ENCODE results near the gene GTF3C4. TPM values are rescaled to one million over a fixed set of nuclear protein-coding genes. Genes with fewer than 3 reads are reported as not detected.
A peak's percentile ranks its signal among the peaks of the same experiment; 100 is the strongest.

GTF3C4 gene
- polyA plus RNA-seq, 3 donors: 0.99 to 2.7 (median 2.1) TPM

- Histone ChIP-seq H4K20me1 (ENCODE audit: insufficient read depth, low read length) (no peaks in the 10 kb centered on the region), H2AFZ (ENCODE audit: insufficient read depth, low read depth, low read length, poor library complexity, severe bottlenecking) (no peak overlapping the region), H3K9ac (ENCODE audit: insufficient read depth, low read length, poor library complexity, severe bottlenecking) (no peak overlapping the region), H3K79me2 (ENCODE audit: insufficient read depth, low read length) (no peaks in the 10 kb centered on the region), H3K36me3 (replicated peaks in 1 of 2; ENCODE audit: control insufficient read depth in 1 of 2, insufficient read depth in 2 of 2, low read length in 2 of 2) (peaks cover 21 to 65% of the 10 kb centered on the region in 2 donors), H3K9me3 (replicated peaks in 1 of 2; ENCODE audit: control insufficient read depth in 1 of 2, insufficient read depth in 1 of 2, low read length in 2 of 2) (no peaks in the 10 kb centered on the region), H3K4me2 (replicated peaks; ENCODE audit: extremely low read depth, low read length, poor library complexity, severe bottlenecking) (no peak overlapping the region), H3K27me3 (ENCODE audit: control insufficient read depth in 2 of 2, insufficient read depth in 2 of 2, low read length in 2 of 2) (no peaks in the 10 kb centered on the region), H3K4me3 (replicated peaks in 1 of 3; ENCODE audit: low read depth in 2 of 3, low read length in 3 of 3) (no peak overlapping the region), H3K27ac (ENCODE audit: low read depth in 1 of 2, low read length in 2 of 2) (no peak overlapping the region), H3K4me1 (ENCODE audit: control insufficient read depth in 1 of 2, insufficient read depth in 2 of 2, low read length in 2 of 2) (no peaks in the 10 kb centered on the region)
- intact Hi-C loops (cut with micrococcal nuclease): no loop called here
- Mint-ChIP-seq H3K4me3 (no peak overlapping the region), H3K4me1 (no peaks in the 10 kb centered on the region), H3K27me3 (ENCODE audit: low read depth in 3 of 3) (peaks cover 0 to 3% (median 0%) of the 10 kb centered on the region in 3 donors), H3K36me3 (peaks cover 60 to 62% of the 10 kb centered on the region in 2 donors), H3K9me3 (no peaks in the 10 kb centered on the region), H3K27ac (peak overlapping the region in 1 of 7 donors; percentile 57)
- DNase-seq: no peak
- 100% methylated on average over 4 of the region's 5 CpGs for WGBS (ENCODE audit: insufficient coverage)
- no peak for TF ChIP-seq CTCF (IDR thresholded peaks at IDR 0.05)
Observed at GRCh38 chr9:132626285-132626684, 44.0 kb upstream of the GTF3C4 start.

GRCh38 chr9:132627106-132627505 is 43.2 kb upstream of the GTF3C4 start:
- H4K20me1 ChIP-seq (ENCODE audit: insufficient read depth, low read length): no peaks in the 10 kb centered on the region
- H3K4me3 Mint-ChIP-seq: no peak overlapping the region
- H3K4me3 ChIP-seq (replicated peaks in 1 of 3; ENCODE audit: low read depth in 2 of 3, low read length in 3 of 3): no peak overlapping the region
- H3K9me3 Mint-ChIP-seq: no peaks in the 10 kb centered on the region
- intact Hi-C loops (cut with micrococcal nuclease): no loop called here
- peaks cover 62 to 66% of the 10 kb centered on the region in 2 donors for H3K36me3 Mint-ChIP-seq
- H3K4me2 ChIP-seq (replicated peaks; ENCODE audit: extremely low read depth, low read length, poor library complexity, severe bottlenecking): no peak overlapping the region
- H3K9ac ChIP-seq (ENCODE audit: insufficient read depth, low read length, poor library complexity, severe bottlenecking): no peak overlapping the region
- peaks cover 0 to 3% (median 0%) of the 10 kb centered on the region in 3 donors for H3K27me3 Mint-ChIP-seq (ENCODE audit: low read depth in 3 of 3)
- TF ChIP-seq CTCF (IDR thresholded peaks at IDR 0.05): no peak
- H3K9me3 ChIP-seq (replicated peaks in 1 of 2; ENCODE audit: control insufficient read depth in 1 of 2, insufficient read depth in 1 of 2, low read length in 2 of 2): no peaks in the 10 kb centered on the region
- no peak overlapping the region for H3K27ac ChIP-seq (ENCODE audit: low read depth in 1 of 2, low read length in 2 of 2)
- WGBS (ENCODE audit: insufficient coverage): 100% methylated on average over 1 of the region's 7 CpGs
- no peaks in the 10 kb centered on the region for H3K4me1 ChIP-seq (ENCODE audit: control insufficient read depth in 1 of 2, insufficient read depth in 2 of 2, low read length in 2 of 2)
- H3K27me3 ChIP-seq (ENCODE audit: control insufficient read depth in 2 of 2, insufficient read depth in 2 of 2, low read length in 2 of 2): no peaks in the 10 kb centered on the region
- H3K79me2 ChIP-seq (ENCODE audit: insufficient read depth, low read length): no peaks in the 10 kb centered on the region
- H3K27ac Mint-ChIP-seq: peak overlapping the region in 1 of 7 donors; percentile 71
- no peak overlapping the region for H2AFZ ChIP-seq (ENCODE audit: insufficient read depth, low read depth, low read length, poor library complexity, severe bottlenecking)
- no peaks in the 10 kb centered on the region for H3K4me1 Mint-ChIP-seq
- DNase-seq: no peak
- H3K36me3 ChIP-seq (replicated peaks in 1 of 2; ENCODE audit: control insufficient read depth in 1 of 2, insufficient read depth in 2 of 2, low read length in 2 of 2): peaks cover 23 to 62% of the 10 kb centered on the region in 2 donors

All from CD14-positive monocyte (primary cell).